Activated CD8-positive, alpha-beta T cell treated with anti-CD3 and anti-CD28 coated beads for 36 hours (primary cell): ENCODE results near the gene EFHC1. TPM values are rescaled to one million over a fixed set of nuclear protein-coding genes. Genes with fewer than 3 reads are reported as not detected.

Experiments
- ATAC-seq: fragments of 200-7000 bp; cut with Tn5 transposase; one replicate; pipeline ENCODE4 v1.10.0; 2021; ENCODE audit warnings: mild to moderate bottlenecking, moderate library complexity
- CTCF ChIA-PET: fragments of 350-600 bp; sonication (Branson Sonifier 250); formaldehyde crosslinking; loops from one replicate; lab custom pipeline; 2021; ENCODE audit warnings: antibody characterized with exemption; lab: Charles Lee
- POLR2A ChIA-PET: fragments of 350-600 bp; sonication (Branson Sonifier 250); formaldehyde crosslinking; loops from one replicate; lab custom pipeline; 2021; ENCODE audit warnings: antibody characterized with exemption; lab: Charles Lee
- DNase-seq: peaks from one replicate; pipeline ENCODE4 v3.0.0-alpha.2; 2020
- H3K27ac Mint-ChIP-seq: one replicate; pipeline ENCODE4 v1.8.0; 2021; ENCODE audit warnings: mild to moderate bottlenecking, mixed read lengths
- H3K27me3 Mint-ChIP-seq: one replicate; pipeline ENCODE4 v1.8.0; 2021; ENCODE audit warnings: mixed read lengths
- H3K36me3 Mint-ChIP-seq: one replicate; pipeline ENCODE4 v1.8.0; 2021; ENCODE audit warnings: low read depth, mixed read lengths
- H3K4me1 Mint-ChIP-seq: one replicate; pipeline ENCODE4 v1.8.0; 2021; ENCODE audit warnings: low read depth, mixed read lengths
- H3K4me3 Mint-ChIP-seq: one replicate; pipeline ENCODE4 v1.8.0; 2021; ENCODE audit warnings: mild to moderate bottlenecking, moderate library complexity, mixed read lengths
- H3K9me3 Mint-ChIP-seq: one replicate; pipeline ENCODE4 v1.8.0; 2021; ENCODE audit warnings: mixed read lengths
- intact Hi-C: fragments of 100-400 bp; cut with micrococcal nuclease; formaldehyde crosslinking; loops from one replicate; pipeline ENCODE4 v1.10.0; 2022
- total RNA-seq, 2 experiments: library from RNA; stranded (reverse); gene quantifications; one replicate each; pipeline ENCODE4 v1.2.3, GENCODE V29; 2021
- TF ChIP-seq, protein P1 (sequence below): fragments of 200-600 bp; IDR thresholded peaks from one replicate; pipeline ENCODE4 v1.8.0; 2022; ENCODE audit warnings: antibody characterized with exemption, mild to moderate bottlenecking

The EFHC1 gene
- total RNA-seq, 2 experiments from 2014 or later = 1.9 to 2.1 TPM

DNA sequence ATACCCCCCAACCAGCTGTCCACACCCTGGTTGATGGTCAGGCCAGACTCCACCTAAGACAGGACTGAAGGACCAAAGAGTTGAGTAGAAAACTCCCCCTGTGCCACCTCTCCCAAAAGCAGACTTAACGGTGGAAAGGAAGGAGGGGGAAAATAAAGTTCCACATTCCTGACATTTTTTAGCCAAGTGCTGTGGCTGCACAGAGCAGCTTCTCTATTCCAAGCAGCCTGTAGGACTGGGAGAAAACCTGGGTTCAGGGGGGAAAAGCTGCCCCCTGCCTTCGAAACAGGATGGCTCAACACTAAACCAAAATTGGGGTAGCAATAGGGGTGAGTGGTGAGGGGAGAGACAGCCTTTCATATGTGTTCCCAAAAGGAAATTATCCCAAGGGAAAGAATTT, 153.2 kb downstream of the EFHC1 start:
- no peaks in the 10 kb centered on the region for H3K27me3 Mint-ChIP-seq
- POLR2A ChIA-PET = no interaction called here
- no peak overlapping the region for H3K4me3 Mint-ChIP-seq
- H3K36me3 Mint-ChIP-seq = no peaks in the 10 kb centered on the region
- no peak for DNase-seq
- CTCF ChIA-PET = no interaction called here
- no peak for ATAC-seq
- H3K4me1 Mint-ChIP-seq = peaks cover 32% of the 10 kb centered on the region
- TF ChIP-seq, protein P1, sequence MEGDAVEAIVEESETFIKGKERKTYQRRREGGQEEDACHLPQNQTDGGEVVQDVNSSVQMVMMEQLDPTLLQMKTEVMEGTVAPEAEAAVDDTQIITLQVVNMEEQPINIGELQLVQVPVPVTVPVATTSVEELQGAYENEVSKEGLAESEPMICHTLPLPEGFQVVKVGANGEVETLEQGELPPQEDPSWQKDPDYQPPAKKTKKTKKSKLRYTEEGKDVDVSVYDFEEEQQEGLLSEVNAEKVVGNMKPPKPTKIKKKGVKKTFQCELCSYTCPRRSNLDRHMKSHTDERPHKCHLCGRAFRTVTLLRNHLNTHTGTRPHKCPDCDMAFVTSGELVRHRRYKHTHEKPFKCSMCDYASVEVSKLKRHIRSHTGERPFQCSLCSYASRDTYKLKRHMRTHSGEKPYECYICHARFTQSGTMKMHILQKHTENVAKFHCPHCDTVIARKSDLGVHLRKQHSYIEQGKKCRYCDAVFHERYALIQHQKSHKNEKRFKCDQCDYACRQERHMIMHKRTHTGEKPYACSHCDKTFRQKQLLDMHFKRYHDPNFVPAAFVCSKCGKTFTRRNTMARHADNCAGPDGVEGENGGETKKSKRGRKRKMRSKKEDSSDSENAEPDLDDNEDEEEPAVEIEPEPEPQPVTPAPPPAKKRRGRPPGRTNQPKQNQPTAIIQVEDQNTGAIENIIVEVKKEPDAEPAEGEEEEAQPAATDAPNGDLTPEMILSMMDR = no peak
- H3K27ac Mint-ChIP-seq = no peak overlapping the region
- H3K9me3 Mint-ChIP-seq = no peaks in the 10 kb centered on the region
- intact Hi-C loops = no loop called here

Other genes starting within 250 kb of the EFHC1 start
- not detected for gene IL17A, start 234.0 kb upstream of the EFHC1 start, total RNA-seq
- gene IL17F, start 175.8 kb upstream of the EFHC1 start, total RNA-seq = under 1 TPM; 0.76 to 0.86 TPM
- gene MCM3, start 135.6 kb upstream of the EFHC1 start, total RNA-seq = 100 to 1,000 TPM; 291 to 293 TPM
- 10 to 100 TPM; 12.9 to 13.7 TPM for gene PAQR8, start 58.2 kb upstream of the EFHC1 start, total RNA-seq
- gene TRAM2, start 156.7 kb downstream of the EFHC1 start, total RNA-seq = 1 to 10 TPM in 1 of 2 experiments, under 1 TPM in 1; 0.94 to 1.0 TPM